MM.1S (cell line): ENCODE data around the gene CCT5.

Source experiments
- EZH2 ChIP-seq: fragments of 300-600 bp; sonication (generic); optimal IDR thresholded peaks from 2 replicates; pipeline ENCODE3; 2017; ENCODE audit warnings: low read depth, mild to moderate bottlenecking, antibody characterized with exemption, low read length, mixed read lengths
- TF ChIP-seq, protein P1 (sequence below): fragments of 300-600 bp; sonication (generic); IDR thresholded peaks from 2 replicates; pipeline ENCODE4 v1.5.1; 2016; ENCODE audit warnings: antibody characterized with exemption, low read length, mixed read lengths

GRCh38 chr5:10304932-10305331 is 54.9 kb downstream of the CCT5 start:
- no peak for TF ChIP-seq EZH2
- TF ChIP-seq, protein P1, sequence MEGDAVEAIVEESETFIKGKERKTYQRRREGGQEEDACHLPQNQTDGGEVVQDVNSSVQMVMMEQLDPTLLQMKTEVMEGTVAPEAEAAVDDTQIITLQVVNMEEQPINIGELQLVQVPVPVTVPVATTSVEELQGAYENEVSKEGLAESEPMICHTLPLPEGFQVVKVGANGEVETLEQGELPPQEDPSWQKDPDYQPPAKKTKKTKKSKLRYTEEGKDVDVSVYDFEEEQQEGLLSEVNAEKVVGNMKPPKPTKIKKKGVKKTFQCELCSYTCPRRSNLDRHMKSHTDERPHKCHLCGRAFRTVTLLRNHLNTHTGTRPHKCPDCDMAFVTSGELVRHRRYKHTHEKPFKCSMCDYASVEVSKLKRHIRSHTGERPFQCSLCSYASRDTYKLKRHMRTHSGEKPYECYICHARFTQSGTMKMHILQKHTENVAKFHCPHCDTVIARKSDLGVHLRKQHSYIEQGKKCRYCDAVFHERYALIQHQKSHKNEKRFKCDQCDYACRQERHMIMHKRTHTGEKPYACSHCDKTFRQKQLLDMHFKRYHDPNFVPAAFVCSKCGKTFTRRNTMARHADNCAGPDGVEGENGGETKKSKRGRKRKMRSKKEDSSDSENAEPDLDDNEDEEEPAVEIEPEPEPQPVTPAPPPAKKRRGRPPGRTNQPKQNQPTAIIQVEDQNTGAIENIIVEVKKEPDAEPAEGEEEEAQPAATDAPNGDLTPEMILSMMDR, result peak; percentile 11; the same call in 1 of the 2 replicates
